Progenitor cell of endocrine pancreas (in vitro differentiated cells): ENCODE results near the gene ANAPC16. TPM values are rescaled to one million over a fixed set of nuclear protein-coding genes. Genes with fewer than 3 reads are reported as not detected.

Experiments used
- DNase-seq: peaks from one replicate; pipeline ENCODE4 v3.0.0; 2021; ENCODE audit warnings: low spot score; ENCODE audit not compliant: unreplicated experiment
- H3K27ac Mint-ChIP-seq: 2 replicates; pipeline ENCODE4 v1.8.0; 2021; ENCODE audit warnings: mild to moderate bottlenecking, moderate library complexity, mixed read lengths
- H3K27me3 Mint-ChIP-seq: 2 replicates; pipeline ENCODE4 v1.8.0; 2021; ENCODE audit warnings: mixed read lengths
- H3K36me3 Mint-ChIP-seq: 2 replicates; pipeline ENCODE4 v1.8.0; 2022; ENCODE audit warnings: mixed read lengths; ENCODE audit not compliant: insufficient read depth
- H3K4me1 Mint-ChIP-seq: 2 replicates; pipeline ENCODE4 v1.8.0; 2021; ENCODE audit warnings: low read depth, mixed read lengths
- H3K4me3 Mint-ChIP-seq: 2 replicates; pipeline ENCODE4 v1.8.0; 2021; ENCODE audit warnings: low read depth, mild to moderate bottlenecking, moderate library complexity, mixed read lengths
- H3K9me3 Mint-ChIP-seq: 2 replicates; pipeline ENCODE4 v1.8.0; 2021; ENCODE audit warnings: low read depth, mixed read lengths
- CTCF ChIP-seq: fragments of 200-600 bp; sonication (generic); IDR thresholded peaks from one replicate; pipeline ENCODE4 v1.5.0; 2021; ENCODE audit warnings: antibody characterized with exemption, mild to moderate bottlenecking; ENCODE audit not compliant: unreplicated experiment
- total RNA-seq: library from RNA; stranded (reverse); gene quantifications from 2 replicates; pipeline ENCODE4 v1.2.1, GENCODE V29; 2021

ANAPC16 gene
- total RNA-seq, 1 donor from 2014 or later: 85.9 TPM

GRCh38 chr10:72274730-72275350 lies 59.0 kb downstream of the ANAPC16 start:
- DNase-seq: peak; percentile 29
- Mint-ChIP-seq H3K36me3 (peaks cover 2% of the 10 kb centered on the region), H3K4me1 (peaks cover 34% of the 10 kb centered on the region), H3K9me3 (no peaks in the 10 kb centered on the region), H3K4me3 (peak overlapping the region; percentile 85), H3K27ac (peak overlapping the region; percentile 96), H3K27me3 (no peaks in the 10 kb centered on the region)
- TF ChIP-seq CTCF: peak; percentile 57

GRCh38 chr10:72275351-72276012 lies 59.7 kb downstream of the ANAPC16 start:
- Mint-ChIP-seq H3K4me1 (peaks cover 34% of the 10 kb centered on the region), H3K36me3 (peaks cover 2% of the 10 kb centered on the region), H3K27me3 (no peaks in the 10 kb centered on the region), H3K4me3 (peak overlapping the region; percentile 85), H3K27ac (peak overlapping the region; percentile 76), H3K9me3 (no peaks in the 10 kb centered on the region)
- no peak for DNase-seq
- TF ChIP-seq CTCF: no peak

- peaks cover 34% of the 10 kb centered on the region for H3K4me1 Mint-ChIP-seq
- H3K27me3 Mint-ChIP-seq: no peaks in the 10 kb centered on the region
- TF ChIP-seq CTCF: no peak
- peak overlapping the region; percentile 85 for H3K4me3 Mint-ChIP-seq
- no peaks in the 10 kb centered on the region for H3K9me3 Mint-ChIP-seq
- DNase-seq: no peak
- peak overlapping the region; percentile 76 for H3K27ac Mint-ChIP-seq
- H3K36me3 Mint-ChIP-seq: peaks cover 2% of the 10 kb centered on the region
Measured at GRCh38 chr10:72276013-72276387, 60.2 kb downstream of the ANAPC16 start.

- no peak for DNase-seq
- Mint-ChIP-seq H3K4me3 (peak overlapping the region; percentile 85), H3K36me3 (peaks cover 2% of the 10 kb centered on the region), H3K4me1 (peaks cover 34% of the 10 kb centered on the region), H3K27me3 (no peaks in the 10 kb centered on the region), H3K9me3 (no peaks in the 10 kb centered on the region), H3K27ac (peak overlapping the region; percentile 21)
- TF ChIP-seq CTCF: no peak
Measured at GRCh38 chr10:72276421-72277339, 60.9 kb downstream of the ANAPC16 start.

- Mint-ChIP-seq H3K27me3 (no peaks in the 10 kb centered on the region), H3K4me3 (no peak overlapping the region), H3K9me3 (no peaks in the 10 kb centered on the region), H3K27ac (no peak overlapping the region), H3K4me1 (peaks cover 31% of the 10 kb centered on the region), H3K36me3 (peaks cover 2% of the 10 kb centered on the region)
- no peak for DNase-seq
- no peak for TF ChIP-seq CTCF
Measured at GRCh38 chr10:72277340-72277995, 61.7 kb downstream of the ANAPC16 start.
